22Rv1 (cell line): Measurements from ENCODE around the gene SPANXN3.
"Not testable (repeated sequence)": the region's sequence is repeated elsewhere in the genome, so short reads cannot be mapped to it uniquely, and the experiment has no call there.

Experiments
- H3K27ac ChIP-seq: fragments of 450-650 bp; 2 replicates; pipeline ENCODE4 v1.5.1; 2017
- ZFX ChIP-seq: fragments of 450-650 bp; IDR thresholded peaks from 2 replicates; pipeline ENCODE4 v1.6.1; 2017; ENCODE audit warnings: antibody characterized with exemption, borderline replicate concordance
- TF ChIP-seq, protein P1 (sequence below): fragments of 450-650 bp; IDR thresholded peaks from 2 replicates; pipeline ENCODE4 v1.5.1; 2017; ENCODE audit warnings: mild to moderate bottlenecking

The SPANXN3 gene, protein sequence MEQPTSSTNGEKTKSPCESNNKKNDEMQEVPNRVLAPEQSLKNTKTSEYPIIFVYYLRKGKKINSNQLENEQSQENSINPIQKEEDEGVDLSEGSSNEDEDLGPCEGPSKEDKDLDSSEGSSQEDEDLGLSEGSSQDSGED

DNA sequence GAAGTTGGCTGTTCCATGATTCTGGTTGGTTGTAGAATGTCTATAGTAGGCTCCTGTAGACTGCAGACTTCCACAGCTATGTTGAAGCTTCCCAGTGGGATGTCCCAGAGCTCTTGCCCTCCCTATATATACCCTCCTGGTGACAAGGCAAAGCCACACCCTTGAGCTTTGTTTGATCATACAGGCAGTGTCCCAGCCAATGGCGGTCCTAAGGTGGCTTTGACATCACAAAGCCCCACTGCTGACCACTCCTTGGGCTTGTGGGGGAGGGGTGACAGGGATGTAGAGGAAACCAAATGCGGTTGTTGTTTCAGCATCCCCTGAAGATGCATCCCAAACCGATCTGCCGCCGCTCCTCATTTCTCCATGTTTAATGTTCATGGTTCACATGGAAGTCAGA is at the start of gene SPANXN3:
Gene SPANXN3 (minus strand): TSS at position 101 of the 400 bp plus-strand sequence. CDS start 84 bp downstream, at position 17.
- H3K27ac ChIP-seq = not testable (repeated sequence)

DNA sequence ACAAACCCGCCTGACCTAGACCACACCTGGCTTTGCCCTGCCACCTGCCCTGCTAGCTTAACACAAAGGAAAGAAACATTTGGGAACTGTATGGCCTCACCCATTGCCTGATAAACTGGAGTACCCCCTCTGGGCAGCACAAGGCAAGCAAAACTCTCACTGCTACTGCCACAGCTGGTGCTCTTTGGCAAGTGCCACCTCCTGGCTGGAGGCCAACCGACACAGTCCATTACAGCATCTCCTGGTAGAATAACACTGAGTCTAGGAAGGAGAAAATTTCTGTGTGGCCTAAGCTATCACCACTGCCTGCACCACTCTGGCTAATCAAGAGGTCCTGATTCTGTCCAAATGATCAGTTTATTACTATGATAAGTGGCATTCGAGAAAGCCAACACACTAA is 18.9 kb upstream of the SPANXN3 start:
- H3K27ac ChIP-seq = no peak overlapping the region
- TF ChIP-seq, protein P1, sequence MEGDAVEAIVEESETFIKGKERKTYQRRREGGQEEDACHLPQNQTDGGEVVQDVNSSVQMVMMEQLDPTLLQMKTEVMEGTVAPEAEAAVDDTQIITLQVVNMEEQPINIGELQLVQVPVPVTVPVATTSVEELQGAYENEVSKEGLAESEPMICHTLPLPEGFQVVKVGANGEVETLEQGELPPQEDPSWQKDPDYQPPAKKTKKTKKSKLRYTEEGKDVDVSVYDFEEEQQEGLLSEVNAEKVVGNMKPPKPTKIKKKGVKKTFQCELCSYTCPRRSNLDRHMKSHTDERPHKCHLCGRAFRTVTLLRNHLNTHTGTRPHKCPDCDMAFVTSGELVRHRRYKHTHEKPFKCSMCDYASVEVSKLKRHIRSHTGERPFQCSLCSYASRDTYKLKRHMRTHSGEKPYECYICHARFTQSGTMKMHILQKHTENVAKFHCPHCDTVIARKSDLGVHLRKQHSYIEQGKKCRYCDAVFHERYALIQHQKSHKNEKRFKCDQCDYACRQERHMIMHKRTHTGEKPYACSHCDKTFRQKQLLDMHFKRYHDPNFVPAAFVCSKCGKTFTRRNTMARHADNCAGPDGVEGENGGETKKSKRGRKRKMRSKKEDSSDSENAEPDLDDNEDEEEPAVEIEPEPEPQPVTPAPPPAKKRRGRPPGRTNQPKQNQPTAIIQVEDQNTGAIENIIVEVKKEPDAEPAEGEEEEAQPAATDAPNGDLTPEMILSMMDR = no peak
- no peak for TF ChIP-seq ZFX

DNA sequence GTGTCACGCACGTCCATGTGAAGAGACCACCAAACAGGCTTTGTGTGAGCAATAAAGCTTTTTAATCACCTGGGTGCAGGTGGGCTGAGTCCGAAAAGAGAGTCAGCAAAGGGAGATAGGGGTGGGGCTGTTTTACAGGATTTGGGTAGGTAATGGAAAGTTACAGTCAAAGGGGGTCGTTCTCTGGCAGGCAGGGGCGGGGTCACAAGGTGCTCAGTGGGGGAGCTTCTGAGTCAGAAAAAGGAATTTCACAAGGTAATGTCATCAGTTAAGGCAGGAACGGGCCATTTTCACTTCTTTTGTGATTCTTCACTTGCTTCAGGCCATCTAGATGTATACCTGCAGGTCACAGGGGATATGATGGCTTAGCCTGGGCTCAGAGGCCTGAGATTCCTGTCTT is 15.1 kb downstream of the SPANXN3 start:
- H3K27ac ChIP-seq = not testable (repeated sequence)

DNA sequence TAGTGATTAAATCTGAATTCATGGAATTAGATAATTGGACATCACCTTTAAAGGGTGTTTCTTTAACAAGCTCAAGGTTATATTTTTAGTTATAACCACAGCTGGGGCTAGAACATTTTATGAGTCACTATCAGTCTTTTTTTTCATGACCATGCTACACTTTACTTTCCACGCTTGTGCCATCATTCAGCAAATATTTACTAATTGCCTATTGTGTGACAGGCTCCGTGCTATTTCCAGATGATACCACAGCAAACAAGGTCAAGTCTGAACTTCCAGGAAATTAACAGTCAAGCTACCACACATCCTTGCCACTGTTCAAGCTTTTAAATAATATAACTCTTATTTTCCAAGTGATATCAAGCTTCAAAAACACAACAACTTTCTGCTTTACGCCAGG is 16.5 kb downstream of the SPANXN3 start:
- no peak for TF ChIP-seq ZFX
- TF ChIP-seq, protein P1 = no peak
- no peak overlapping the region for H3K27ac ChIP-seq

DNA sequence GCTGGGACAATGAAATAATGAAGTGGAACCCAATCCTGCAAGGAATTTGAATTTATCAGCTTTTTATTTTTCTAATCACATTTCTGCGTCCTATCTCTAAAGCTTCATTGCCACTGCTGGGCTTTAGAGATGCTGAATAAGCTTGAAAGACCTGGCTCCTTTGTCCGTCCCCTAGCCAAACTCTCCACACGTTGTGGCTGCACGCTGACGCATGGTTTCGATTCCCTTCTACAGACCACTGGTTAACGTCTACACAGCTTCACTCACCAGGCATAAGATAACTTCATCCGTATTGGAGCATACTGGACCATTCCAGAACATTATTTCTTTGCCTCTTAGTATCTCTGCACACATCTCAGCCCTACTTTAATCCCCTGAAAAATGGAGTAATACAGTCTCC is 31.2 kb downstream of the SPANXN3 start:
- no peak overlapping the region for H3K27ac ChIP-seq
- TF ChIP-seq ZFX = no peak
- TF ChIP-seq, protein P1 = no peak

DNA sequence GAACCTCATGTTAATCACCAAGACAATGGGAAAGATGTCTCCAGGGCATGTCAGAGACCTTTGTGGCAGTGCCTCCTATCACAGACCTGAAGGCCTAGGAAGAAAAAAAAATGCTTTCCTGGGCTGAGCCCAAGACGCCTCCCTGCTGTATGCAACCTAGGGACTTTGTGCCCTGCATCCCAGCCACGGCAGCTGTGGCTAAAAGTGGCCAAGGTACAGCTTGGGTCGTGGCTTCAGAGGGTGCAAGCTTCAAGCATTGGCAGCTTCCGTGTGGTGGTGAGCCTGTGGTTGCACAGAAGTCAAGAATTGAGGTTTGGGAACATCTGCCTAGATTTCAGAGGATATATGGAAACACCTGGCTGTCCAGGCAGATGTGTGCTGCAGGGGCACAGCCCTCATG is 40.5 kb downstream of the SPANXN3 start:
- TF ChIP-seq, protein P1 = no peak
- no peak overlapping the region for H3K27ac ChIP-seq

DNA sequence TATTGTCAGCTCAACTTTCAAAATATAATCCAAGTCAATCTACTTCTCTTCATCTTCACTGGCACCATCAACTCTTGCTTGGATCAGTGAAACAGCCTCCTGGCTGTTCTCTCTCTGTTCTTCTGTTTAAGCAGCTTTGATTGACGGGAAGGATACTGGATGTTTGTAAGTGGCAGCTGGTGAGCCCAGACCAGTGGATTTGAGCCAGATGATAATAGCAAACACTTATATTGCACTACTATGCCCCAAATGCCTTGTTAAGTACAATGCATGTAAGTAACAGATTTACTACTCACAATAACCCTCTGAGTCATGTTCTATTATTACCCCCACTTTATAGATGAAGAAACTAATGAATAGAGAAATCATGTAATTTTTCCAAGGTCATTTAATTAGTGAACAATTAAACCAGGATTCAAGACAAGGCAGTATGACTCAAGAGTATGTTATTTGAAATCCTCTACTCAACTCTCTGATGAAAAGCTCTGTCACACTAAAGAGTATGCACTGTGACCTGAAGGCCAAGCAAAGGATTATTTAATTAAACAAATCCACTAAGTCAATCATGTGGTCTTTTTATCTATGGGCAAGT is 44.8 kb downstream of the SPANXN3 start:
- TF ChIP-seq, protein P1 = no peak
- TF ChIP-seq ZFX = no peak
- no peak overlapping the region for H3K27ac ChIP-seq

DNA sequence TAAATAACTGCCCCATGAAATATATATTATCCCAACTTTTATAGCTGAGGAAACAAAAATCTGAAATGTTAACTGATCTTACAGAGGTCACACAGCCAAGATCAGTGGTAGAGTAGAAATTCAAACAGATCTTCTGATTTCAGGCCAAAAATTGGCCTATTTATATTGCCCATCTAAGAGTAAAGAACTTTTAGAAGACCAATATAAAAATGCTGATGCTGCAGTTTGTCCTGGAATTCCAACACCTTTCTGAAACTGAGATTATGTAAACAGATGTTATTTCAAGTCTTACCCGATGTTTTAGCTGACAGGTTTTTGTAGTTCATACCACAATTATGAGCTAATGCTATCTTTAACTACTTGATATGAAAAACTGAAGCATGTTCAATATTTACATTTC is 51.1 kb downstream of the SPANXN3 start:
- TF ChIP-seq ZFX = no peak
- TF ChIP-seq, protein P1 = no peak
- no peak overlapping the region for H3K27ac ChIP-seq
